Measurements from ENCODE around the gene UNC50. TPM values are rescaled to one million over a fixed set of nuclear protein-coding genes. Genes with fewer than 3 reads are reported as not detected.
"Not testable (repeated sequence)": the region's sequence is repeated elsewhere in the genome, so short reads cannot be mapped to it uniquely, and the experiment has no call there.

UNC50 gene
- total RNA-seq, 1 donor from 2014 or later = 27.9 TPM

GRCh38 chr2:98649992-98650375 is 41.6 kb downstream of the UNC50 start:
- intact Hi-C loops (cut with DNase I) = loop anchor here (1.0 kb wide), 1 partner anchor 187 kb away; no protein-coding TSS in a partner anchor
- no peak for DNase-seq (ENCODE audit: missing footprints)
- no peak for ATAC-seq

GRCh38 chr2:98650998-98651397 is 42.6 kb downstream of the UNC50 start:
- ATAC-seq = no peak
- intact Hi-C loops (cut with DNase I) = no loop called here

GRCh38 chr2:98654699-98655495 is 46.5 kb downstream of the UNC50 start:
- DNase-seq (ENCODE audit: missing footprints) (no peak), ATAC-seq (no peak)
- intact Hi-C loops (cut with DNase I) = no loop called here

More at GRCh38 chr2:98650998-98651397, 42.6 kb downstream of the UNC50 start:
- DNase-seq (ENCODE audit: missing footprints) = no peak

GRCh38 chr2:98656800-98657199 is 48.4 kb downstream of the UNC50 start:
- intact Hi-C loops (cut with DNase I) = no loop called here
- DNase-seq (ENCODE audit: missing footprints) = no peak
- no peak for ATAC-seq

GRCh38 chr2:98658816-98659490 is 50.6 kb downstream of the UNC50 start:
- intact Hi-C loops (cut with DNase I) = no loop called here
- ATAC-seq = no peak
- no peak for DNase-seq (ENCODE audit: missing footprints)

GRCh38 chr2:98659491-98659840 is 51.1 kb downstream of the UNC50 start:
- DNase-seq (ENCODE audit: missing footprints); intact Hi-C loops (cut with DNase I); ATAC-seq: not testable (repeated sequence)

GRCh38 chr2:98663511-98664090 is 55.2 kb downstream of the UNC50 start:
- ATAC-seq (no peak), DNase-seq (ENCODE audit: missing footprints) (no peak)
- intact Hi-C loops (cut with DNase I) = no loop called here

GRCh38 chr2:98664323-98664722 is 55.9 kb downstream of the UNC50 start:
- intact Hi-C loops (cut with DNase I) = no loop called here
- ATAC-seq = no peak
- no peak for DNase-seq (ENCODE audit: missing footprints)

- no peak for DNase-seq (ENCODE audit: missing footprints)
- intact Hi-C loops (cut with DNase I) = no loop called here
Observed at GRCh38 chr2:98665677-98666076, 57.3 kb downstream of the UNC50 start.

More at GRCh38 chr2:98665677-98666076, 57.3 kb downstream of the UNC50 start:
- no peak for ATAC-seq

Other genes starting within 250 kb of the UNC50 start
- gene INPP4A, start 163.7 kb upstream of the UNC50 start, total RNA-seq = 14.7 TPM
- gene COA5, start 77 bp upstream of the UNC50 start, total RNA-seq = 25.6 TPM
- 19.3 TPM for gene MGAT4A, start 122.5 kb downstream of the UNC50 start, total RNA-seq